ENCODE results near the gene LGR5.
A peak's percentile ranks its signal among the peaks of the same experiment; 100 is the strongest.

The LGR5 gene

DNA sequence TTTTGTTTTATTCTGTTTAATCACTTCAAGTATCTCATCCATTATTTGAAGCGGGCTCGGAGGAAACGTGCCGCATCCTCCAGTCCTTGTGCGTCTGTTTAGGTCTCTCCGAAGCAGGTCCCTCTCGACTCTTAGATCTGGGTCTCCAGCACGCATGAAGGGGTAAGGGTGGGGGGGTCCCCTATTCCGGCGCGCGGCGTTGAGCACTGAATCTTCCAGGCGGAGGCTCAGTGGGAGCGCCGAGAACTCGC, 311 bp upstream of the LGR5 start:
- DNase-seq (ENCODE audit: low read depth, low spot score), result no peak
- peaks cover 71% of the 10 kb centered on the region for H3K27me3 ChIP-seq (ENCODE audit: insufficient read depth, insufficient read length)
- H3K4me3 ChIP-seq (ENCODE audit: insufficient read length, low read depth), result peak overlapping the region; percentile 71
- H3K4me1 ChIP-seq (ENCODE audit: insufficient read depth, insufficient read length), result peaks cover 2% of the 10 kb centered on the region
- TF ChIP-seq YY1 (IDR thresholded peaks at IDR 0.05; ENCODE audit: insufficient read depth, insufficient read length) (no peak), SUZ12 (IDR thresholded peaks at IDR 0.05; ENCODE audit: extremely low read depth, insufficient read depth, insufficient read length) (peak; percentile 85), ZNF274 (IDR thresholded peaks at IDR 0.05; ENCODE audit: low read depth, low read length) (no peak)
- no peaks in the 10 kb centered on the region for H3K36me3 ChIP-seq (ENCODE audit: insufficient read depth, insufficient read length, low read length)
- H3K9me3 ChIP-seq (ENCODE audit: insufficient read depth, low read length), result peaks cover 27% of the 10 kb centered on the region
- peak overlapping the region; percentile 76 for H3K9ac ChIP-seq (ENCODE audit: insufficient read length, low read depth)

- H3K9ac ChIP-seq (ENCODE audit: insufficient read length, low read depth), result peak overlapping the region; percentile 76
- no peak for DNase-seq (ENCODE audit: low read depth, low spot score)
Measured at GRCh38 chr12:71440345-71440762, 756 bp downstream of the LGR5 start.

DNA sequence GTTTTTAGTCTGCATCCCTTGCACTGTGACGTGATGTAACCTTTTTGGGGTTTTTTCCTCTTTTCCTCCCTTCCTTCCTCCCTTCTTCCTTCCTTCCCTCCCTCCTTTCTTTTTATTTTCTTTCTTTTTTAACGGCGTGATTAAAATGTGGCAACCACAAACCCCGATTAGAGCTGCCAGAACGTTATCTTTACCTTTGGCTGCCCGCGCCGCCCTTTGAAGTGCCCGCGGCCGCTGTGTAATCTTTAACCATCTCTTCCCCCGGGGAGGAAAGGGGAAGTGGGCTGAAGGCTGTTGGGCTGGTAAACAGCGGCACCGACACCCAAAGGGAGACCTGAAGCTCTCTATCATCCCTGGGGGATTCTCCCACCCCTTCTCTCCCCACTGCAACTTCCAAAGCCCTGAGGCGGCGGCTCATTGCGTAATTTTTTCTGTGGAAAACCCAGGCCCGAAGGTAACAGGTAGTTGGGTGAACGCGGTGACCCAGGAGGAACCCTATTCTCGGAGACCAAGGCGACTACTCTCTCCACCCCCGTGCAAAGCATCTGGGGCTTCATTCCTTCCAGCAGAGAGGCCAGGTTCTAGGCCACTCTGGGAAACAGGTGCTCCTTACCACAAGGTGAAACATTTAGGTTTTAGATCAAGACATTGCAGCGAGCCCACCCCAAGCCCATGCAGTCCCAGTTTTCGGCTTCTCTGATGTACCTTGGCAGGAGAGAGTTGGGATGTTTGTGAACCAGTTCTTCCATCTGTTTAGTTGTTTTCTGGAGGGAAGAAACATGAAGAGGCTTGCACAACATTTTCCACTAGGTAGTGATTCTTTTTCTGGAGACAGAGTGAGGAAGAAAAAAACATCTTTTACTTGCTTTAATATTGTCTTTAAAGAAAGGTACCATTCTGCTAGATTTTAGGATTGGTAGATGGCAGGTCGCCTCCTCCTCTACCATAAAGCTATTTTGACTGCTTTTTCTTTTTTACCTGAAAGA, 1.5 kb downstream of the LGR5 start:
- TF ChIP-seq ZNF274 (IDR thresholded peaks at IDR 0.05; ENCODE audit: low read depth, low read length), result no peak
- TF ChIP-seq YY1 (IDR thresholded peaks at IDR 0.05; ENCODE audit: insufficient read depth, insufficient read length), result no peak
- TF ChIP-seq SUZ12 (IDR thresholded peaks at IDR 0.05; ENCODE audit: extremely low read depth, insufficient read depth, insufficient read length), result no peak
- Histone ChIP-seq H3K9me3 (ENCODE audit: insufficient read depth, low read length) (peaks cover 16% of the 10 kb centered on the region), H3K27me3 (ENCODE audit: insufficient read depth, insufficient read length) (peaks cover 71% of the 10 kb centered on the region), H3K36me3 (ENCODE audit: insufficient read depth, insufficient read length, low read length) (no peaks in the 10 kb centered on the region), H3K9ac (ENCODE audit: insufficient read length, low read depth) (no peak overlapping the region), H3K4me3 (ENCODE audit: insufficient read length, low read depth) (peak overlapping the region; percentile 71), H3K4me1 (ENCODE audit: insufficient read depth, insufficient read length) (peaks cover 2% of the 10 kb centered on the region)
- DNase-seq (ENCODE audit: low read depth, low spot score), result no peak

More at GRCh38 chr12:71440345-71440762, 756 bp downstream of the LGR5 start:
- Histone ChIP-seq H3K27me3 (ENCODE audit: insufficient read depth, insufficient read length) (peaks cover 71% of the 10 kb centered on the region), H3K36me3 (ENCODE audit: insufficient read depth, insufficient read length, low read length) (no peaks in the 10 kb centered on the region), H3K4me3 (ENCODE audit: insufficient read length, low read depth) (peak overlapping the region; percentile 71), H3K4me1 (ENCODE audit: insufficient read depth, insufficient read length) (peaks cover 2% of the 10 kb centered on the region), H3K9me3 (ENCODE audit: insufficient read depth, low read length) (peaks cover 23% of the 10 kb centered on the region)
- TF ChIP-seq YY1 (IDR thresholded peaks at IDR 0.05; ENCODE audit: insufficient read depth, insufficient read length), result no peak
- TF ChIP-seq ZNF274 (IDR thresholded peaks at IDR 0.05; ENCODE audit: low read depth, low read length), result no peak
- TF ChIP-seq SUZ12 (IDR thresholded peaks at IDR 0.05; ENCODE audit: extremely low read depth, insufficient read depth, insufficient read length), result no peak

GRCh38 chr12:71441836-71442566, 2.4 kb downstream of the LGR5 start:
- no peak overlapping the region for H3K4me3 ChIP-seq (ENCODE audit: insufficient read length, low read depth)
- H3K27me3 ChIP-seq (ENCODE audit: insufficient read depth, insufficient read length), result peaks cover 69% of the 10 kb centered on the region
- H3K4me1 ChIP-seq (ENCODE audit: insufficient read depth, insufficient read length), result peaks cover 2% of the 10 kb centered on the region
- no peak for DNase-seq (ENCODE audit: low read depth, low spot score)
- no peak for TF ChIP-seq ZNF274 (IDR thresholded peaks at IDR 0.05; ENCODE audit: low read depth, low read length)
- TF ChIP-seq YY1 (IDR thresholded peaks at IDR 0.05; ENCODE audit: insufficient read depth, insufficient read length), result no peak
- TF ChIP-seq SUZ12 (IDR thresholded peaks at IDR 0.05; ENCODE audit: extremely low read depth, insufficient read depth, insufficient read length), result no peak
- H3K36me3 ChIP-seq (ENCODE audit: insufficient read depth, insufficient read length, low read length), result no peaks in the 10 kb centered on the region
- H3K9me3 ChIP-seq (ENCODE audit: insufficient read depth, low read length), result peaks cover 6% of the 10 kb centered on the region; the same call in 1 of the 2 replicates
- no peak overlapping the region for H3K9ac ChIP-seq (ENCODE audit: insufficient read length, low read depth)

DNA sequence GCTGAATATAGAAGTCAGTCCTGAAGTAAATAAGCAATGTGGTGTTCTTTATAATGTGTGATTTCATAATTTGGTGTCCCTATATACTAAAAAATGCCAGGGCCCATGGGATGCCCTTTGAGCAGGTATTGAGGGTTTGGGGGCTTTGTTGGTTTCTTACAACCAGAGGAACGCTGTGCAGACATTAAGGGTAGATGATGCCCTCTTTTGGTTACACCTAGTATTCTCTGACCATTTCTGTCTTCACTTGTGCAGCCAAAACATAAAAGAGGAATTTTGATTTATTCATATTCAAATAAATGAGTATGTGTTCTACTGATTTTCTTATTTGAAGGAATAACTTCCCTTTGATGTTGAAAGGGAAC, 3.0 kb downstream of the LGR5 start:
- peaks cover 2% of the 10 kb centered on the region for H3K4me1 ChIP-seq (ENCODE audit: insufficient read depth, insufficient read length)
- no peak overlapping the region for H3K9ac ChIP-seq (ENCODE audit: insufficient read length, low read depth)
- no peaks in the 10 kb centered on the region for H3K36me3 ChIP-seq (ENCODE audit: insufficient read depth, insufficient read length, low read length)
- DNase-seq (ENCODE audit: low read depth, low spot score), result no peak
- H3K4me3 ChIP-seq (ENCODE audit: insufficient read length, low read depth), result no peak overlapping the region
- H3K9me3 ChIP-seq (ENCODE audit: insufficient read depth, low read length), result peaks cover under 1% of the 10 kb centered on the region; the same call in 1 of the 2 replicates
- H3K27me3 ChIP-seq (ENCODE audit: insufficient read depth, insufficient read length), result peaks cover 64% of the 10 kb centered on the region
- TF ChIP-seq ZNF274 (IDR thresholded peaks at IDR 0.05; ENCODE audit: low read depth, low read length) (no peak), SUZ12 (IDR thresholded peaks at IDR 0.05; ENCODE audit: extremely low read depth, insufficient read depth, insufficient read length) (no peak), YY1 (IDR thresholded peaks at IDR 0.05; ENCODE audit: insufficient read depth, insufficient read length) (no peak)

- no peak overlapping the region for H3K9ac ChIP-seq (ENCODE audit: insufficient read length, low read depth)
- H3K27me3 ChIP-seq (ENCODE audit: insufficient read depth, insufficient read length), result peaks cover 38% of the 10 kb centered on the region
- TF ChIP-seq SUZ12 (IDR thresholded peaks at IDR 0.05; ENCODE audit: extremely low read depth, insufficient read depth, insufficient read length), result no peak
- no peak for TF ChIP-seq YY1 (IDR thresholded peaks at IDR 0.05; ENCODE audit: insufficient read depth, insufficient read length)
- TF ChIP-seq ZNF274 (IDR thresholded peaks at IDR 0.05; ENCODE audit: low read depth, low read length), result no peak
- H3K9me3 ChIP-seq (ENCODE audit: insufficient read depth, low read length), result no peaks in the 10 kb centered on the region
- DNase-seq (ENCODE audit: low read depth, low spot score), result no peak
- H3K4me3 ChIP-seq (ENCODE audit: insufficient read length, low read depth), result no peak overlapping the region
- peaks cover 1% of the 10 kb centered on the region for H3K4me1 ChIP-seq (ENCODE audit: insufficient read depth, insufficient read length)
- no peaks in the 10 kb centered on the region for H3K36me3 ChIP-seq (ENCODE audit: insufficient read depth, insufficient read length, low read length)
Measured at GRCh38 chr12:71445071-71445470, 5.5 kb downstream of the LGR5 start.

- Histone ChIP-seq H3K9me3 (ENCODE audit: insufficient read depth, low read length) (no peaks in the 10 kb centered on the region), H3K9ac (ENCODE audit: insufficient read length, low read depth) (no peak overlapping the region), H3K4me3 (ENCODE audit: insufficient read length, low read depth) (no peak overlapping the region), H3K36me3 (ENCODE audit: insufficient read depth, insufficient read length, low read length) (no peaks in the 10 kb centered on the region), H3K4me1 (ENCODE audit: insufficient read depth, insufficient read length) (no peaks in the 10 kb centered on the region), H3K27me3 (ENCODE audit: insufficient read depth, insufficient read length) (peaks cover 12% of the 10 kb centered on the region)
- TF ChIP-seq YY1 (IDR thresholded peaks at IDR 0.05; ENCODE audit: insufficient read depth, insufficient read length) (no peak), ZNF274 (IDR thresholded peaks at IDR 0.05; ENCODE audit: low read depth, low read length) (no peak), SUZ12 (IDR thresholded peaks at IDR 0.05; ENCODE audit: extremely low read depth, insufficient read depth, insufficient read length) (no peak)
- no peak for DNase-seq (ENCODE audit: low read depth, low spot score)
Measured at GRCh38 chr12:71447691-71448132, 8.1 kb downstream of the LGR5 start.

All from NT2/D1 (cell line).